ENCODE data around the gene PITPNC1. TPM values are rescaled to one million over a fixed set of nuclear protein-coding genes. Genes with fewer than 3 reads are reported as not detected.
A peak's percentile ranks its signal among the peaks of the same experiment; 100 is the strongest.

PITPNC1 gene
- total RNA-seq, 1 donor from 2014 or later = 12.4 TPM

GRCh38 chr17:67569873-67570272 lies 192.8 kb downstream of the PITPNC1 start:
- Histone ChIP-seq H3K4me3 (ENCODE audit: insufficient read depth, low read depth, low read length) (no peak overlapping the region), H4K20me1 (ENCODE audit: insufficient read depth, low read length) (no peaks in the 10 kb centered on the region), H3K4me2 (ENCODE audit: low read length) (no peak overlapping the region), H3K9me3 (ENCODE audit: insufficient read depth, low read depth, low read length) (no peaks in the 10 kb centered on the region), H2AFZ (ENCODE audit: low read depth, low read length) (no peak overlapping the region), H3K27ac (ENCODE audit: low read depth, low read length) (no peak overlapping the region), H3K79me2 (ENCODE audit: insufficient read depth, low read length) (no peaks in the 10 kb centered on the region), H3K4me1 (ENCODE audit: insufficient read depth, low read length) (no peaks in the 10 kb centered on the region), H3K9ac (ENCODE audit: low read length) (no peak overlapping the region), H3K27me3 (ENCODE audit: insufficient read depth, low read length) (no peaks in the 10 kb centered on the region), H3K36me3 (ENCODE audit: insufficient read depth, low read length) (no peaks in the 10 kb centered on the region)
- no peak overlapping the region for H3K4me3 Mint-ChIP-seq (ENCODE audit: unreplicated experiment)
- peaks cover 15% of the 10 kb centered on the region for H3K4me1 Mint-ChIP-seq (ENCODE audit: low read depth, unreplicated experiment)
- FAIRE-seq (no peak), DNase-seq (ENCODE audit: low read depth) (no peak)
- H3K9me3 Mint-ChIP-seq (ENCODE audit: unreplicated experiment) = no peaks in the 10 kb centered on the region
- H3K36me3 Mint-ChIP-seq (ENCODE audit: low read depth, unreplicated experiment) = peaks cover 5% of the 10 kb centered on the region
- TF ChIP-seq EZH2 (IDR thresholded peaks at IDR 0.05; ENCODE audit: insufficient read depth, low read length) = no peak
- no peak for TF ChIP-seq CTCF (IDR thresholded peaks at IDR 0.05; ENCODE audit: insufficient read depth, low read depth, low read length)
- peak overlapping the region; percentile 45 for H3K27ac Mint-ChIP-seq (ENCODE audit: unreplicated experiment)
- H3K27me3 Mint-ChIP-seq (ENCODE audit: low read depth, unreplicated experiment) = no peaks in the 10 kb centered on the region

DNA sequence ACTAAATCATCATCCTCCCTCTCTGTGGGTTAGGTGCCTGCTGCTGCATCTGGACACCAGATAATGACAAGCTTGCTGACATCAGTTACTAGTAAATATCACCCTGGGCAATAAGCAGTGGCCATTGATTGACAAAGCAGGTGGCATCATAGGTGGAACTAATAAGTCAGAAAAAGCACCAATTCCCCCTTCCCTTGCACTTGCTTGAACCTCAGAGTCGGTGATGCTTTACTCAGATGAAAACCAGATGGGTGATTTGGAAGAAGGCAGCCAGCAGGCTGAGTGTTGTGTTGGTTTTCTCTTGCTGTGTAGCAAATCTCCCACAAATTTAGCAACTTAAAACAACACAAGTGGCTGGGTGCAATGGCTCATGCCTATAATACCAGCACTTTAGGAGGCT lies 193.7 kb downstream of the PITPNC1 start:
- Mint-ChIP-seq H3K36me3 (ENCODE audit: low read depth, unreplicated experiment) (peaks cover 5% of the 10 kb centered on the region), H3K4me1 (ENCODE audit: low read depth, unreplicated experiment) (peaks cover 15% of the 10 kb centered on the region), H3K9me3 (ENCODE audit: unreplicated experiment) (no peaks in the 10 kb centered on the region), H3K27me3 (ENCODE audit: low read depth, unreplicated experiment) (no peaks in the 10 kb centered on the region), H3K4me3 (ENCODE audit: unreplicated experiment) (no peak overlapping the region), H3K27ac (ENCODE audit: unreplicated experiment) (no peak overlapping the region)
- Histone ChIP-seq H3K27ac (ENCODE audit: low read depth, low read length) (no peak overlapping the region), H3K4me2 (ENCODE audit: low read length) (no peak overlapping the region), H2AFZ (ENCODE audit: low read depth, low read length) (no peak overlapping the region), H3K9ac (ENCODE audit: low read length) (no peak overlapping the region), H3K9me3 (ENCODE audit: insufficient read depth, low read depth, low read length) (no peaks in the 10 kb centered on the region), H3K36me3 (ENCODE audit: insufficient read depth, low read length) (no peaks in the 10 kb centered on the region), H3K4me3 (ENCODE audit: insufficient read depth, low read depth, low read length) (no peak overlapping the region), H4K20me1 (ENCODE audit: insufficient read depth, low read length) (no peaks in the 10 kb centered on the region), H3K27me3 (ENCODE audit: insufficient read depth, low read length) (no peaks in the 10 kb centered on the region), H3K79me2 (ENCODE audit: insufficient read depth, low read length) (no peaks in the 10 kb centered on the region), H3K4me1 (ENCODE audit: insufficient read depth, low read length) (no peaks in the 10 kb centered on the region)
- TF ChIP-seq CTCF (IDR thresholded peaks at IDR 0.05; ENCODE audit: insufficient read depth, low read depth, low read length) (no peak), EZH2 (IDR thresholded peaks at IDR 0.05; ENCODE audit: insufficient read depth, low read length) (no peak)
- FAIRE-seq (no peak), DNase-seq (ENCODE audit: low read depth) (no peak)

GRCh38 chr17:67571478-67571877 lies 194.4 kb downstream of the PITPNC1 start:
- H3K36me3 ChIP-seq (ENCODE audit: insufficient read depth, low read length) = no peaks in the 10 kb centered on the region
- H3K4me1 ChIP-seq (ENCODE audit: insufficient read depth, low read length) = no peaks in the 10 kb centered on the region
- H3K9ac ChIP-seq (ENCODE audit: low read length) = no peak overlapping the region
- no peaks in the 10 kb centered on the region for H4K20me1 ChIP-seq (ENCODE audit: insufficient read depth, low read length)
- no peaks in the 10 kb centered on the region for H3K27me3 ChIP-seq (ENCODE audit: insufficient read depth, low read length)
- no peak for TF ChIP-seq EZH2 (IDR thresholded peaks at IDR 0.05; ENCODE audit: insufficient read depth, low read length)
- no peak for TF ChIP-seq CTCF (IDR thresholded peaks at IDR 0.05; ENCODE audit: insufficient read depth, low read depth, low read length)
- H3K27me3 Mint-ChIP-seq (ENCODE audit: low read depth, unreplicated experiment) = no peaks in the 10 kb centered on the region
- no peaks in the 10 kb centered on the region for H3K9me3 ChIP-seq (ENCODE audit: insufficient read depth, low read depth, low read length)
- no peak for FAIRE-seq
- no peak overlapping the region for H3K27ac Mint-ChIP-seq (ENCODE audit: unreplicated experiment)
- DNase-seq (ENCODE audit: low read depth) = no peak
- H3K36me3 Mint-ChIP-seq (ENCODE audit: low read depth, unreplicated experiment) = peaks cover 5% of the 10 kb centered on the region
- no peak overlapping the region for H3K4me3 ChIP-seq (ENCODE audit: insufficient read depth, low read depth, low read length)
- no peaks in the 10 kb centered on the region for H3K9me3 Mint-ChIP-seq (ENCODE audit: unreplicated experiment)
- no peak overlapping the region for H2AFZ ChIP-seq (ENCODE audit: low read depth, low read length)
- no peak overlapping the region for H3K4me2 ChIP-seq (ENCODE audit: low read length)
- H3K4me1 Mint-ChIP-seq (ENCODE audit: low read depth, unreplicated experiment) = peaks cover 15% of the 10 kb centered on the region
- no peak overlapping the region for H3K27ac ChIP-seq (ENCODE audit: low read depth, low read length)
- no peak overlapping the region for H3K4me3 Mint-ChIP-seq (ENCODE audit: unreplicated experiment)
- no peaks in the 10 kb centered on the region for H3K79me2 ChIP-seq (ENCODE audit: insufficient read depth, low read length)
